Measurements from ENCODE around the gene FRAT2.

- TF ChIP-seq CTCF (conservative IDR thresholded peaks at IDR 0.05; ENCODE audit: low read depth, low read length) (no peak), EZH2 (IDR thresholded peaks at IDR 0.05; ENCODE audit: borderline replicate concordance, low read depth, low read length, poor library complexity, severe bottlenecking) (no peak)
These were observed 31.3 kb upstream of the FRAT2 start for GRCh38 chr10:97365761-97366351.

Data from A673 (cell line).